NT2/D1 (cell line): ENCODE data around the gene OTUD3.
A peak's percentile ranks its signal among the peaks of the same experiment; 100 is the strongest.
"Not testable (repeated sequence)": the region's sequence is repeated elsewhere in the genome, so short reads cannot be mapped to it uniquely, and the experiment has no call there.

Source experiments
- DNase-seq: peaks from one replicate; pipeline ENCODE4 v3.0.0-alpha.2; 2011; ENCODE audit warnings: low read depth, low spot score
- H3K27me3 ChIP-seq: 2 replicates; pipeline ENCODE4 v1.6.0; 2011; ENCODE audit warnings: mild to moderate bottlenecking; ENCODE audit not compliant: insufficient read length, insufficient read depth
- H3K36me3 ChIP-seq: 2 replicates; pipeline ENCODE4 v1.6.1; 2011; ENCODE audit warnings: mild to moderate bottlenecking, low read length, mixed read lengths; ENCODE audit not compliant: insufficient read depth, insufficient read length
- H3K4me1 ChIP-seq: 2 replicates; pipeline ENCODE4 v1.5.1; 2011; ENCODE audit not compliant: insufficient read depth, insufficient read length
- H3K4me3 ChIP-seq: 2 replicates; pipeline ENCODE4 v1.5.1; 2011; ENCODE audit warnings: low read depth; ENCODE audit not compliant: insufficient read length
- H3K9ac ChIP-seq: 2 replicates; pipeline ENCODE4 v1.6.0; 2011; ENCODE audit warnings: low read depth; ENCODE audit not compliant: insufficient read length
- H3K9me3 ChIP-seq: 2 replicates; pipeline ENCODE4 v1.5.1; 2011; ENCODE audit warnings: mild to moderate bottlenecking, low read length; ENCODE audit not compliant: insufficient read depth
- SUZ12 ChIP-seq: IDR thresholded peaks from 2 replicates; pipeline ENCODE4 v1.6.1; 2011; ENCODE audit not compliant: insufficient read length, insufficient read depth; ENCODE audit errors: extremely low read depth
- YY1 ChIP-seq: IDR thresholded peaks from 2 replicates; pipeline ENCODE4 v1.6.1; 2011; ENCODE audit not compliant: insufficient read length, insufficient read depth
- ZNF274 ChIP-seq: IDR thresholded peaks from 2 replicates; pipeline ENCODE4 v1.6.1; 2011; ENCODE audit warnings: mild to moderate bottlenecking, low read depth, low read length

OTUD3 gene

GRCh38 chr1:19882111-19883071, at the start of gene OTUD3:
Gene OTUD3, plus strand, starts transcription at chr1:19882395. Its CDS starts 119 bp downstream, at chr1:19882514.
- DNase-seq = peak; percentile 91
- no peaks in the 10 kb centered on the region for H3K9me3 ChIP-seq
- peak; percentile 54 for TF ChIP-seq YY1
- TF ChIP-seq SUZ12 = no peak
- no peak for TF ChIP-seq ZNF274

GRCh38 chr1:19835578-19835977, 46.6 kb upstream of the OTUD3 start:
- H3K4me1 ChIP-seq = no peaks in the 10 kb centered on the region
- H3K9ac ChIP-seq = no peak overlapping the region
- no peak overlapping the region for H3K4me3 ChIP-seq
- H3K9me3 ChIP-seq = no peaks in the 10 kb centered on the region
- TF ChIP-seq YY1 = no peak
- TF ChIP-seq ZNF274 = no peak
- TF ChIP-seq SUZ12 = no peak
- H3K36me3 ChIP-seq = no peaks in the 10 kb centered on the region
- DNase-seq = no peak
- H3K27me3 ChIP-seq = no peaks in the 10 kb centered on the region

More at GRCh38 chr1:19882111-19883071, at the start of gene OTUD3:
- Histone ChIP-seq H3K27me3 (no peaks in the 10 kb centered on the region), H3K4me1 (peaks cover 6% of the 10 kb centered on the region), H3K36me3 (peaks cover 10% of the 10 kb centered on the region), H3K4me3 (peak within 1 kb of the TSS; percentile 81), H3K9ac (peak within 1 kb of the TSS; percentile 93)

GRCh38 chr1:19837866-19838265, 44.3 kb upstream of the OTUD3 start:
- H3K27me3 ChIP-seq = no peaks in the 10 kb centered on the region
- no peaks in the 10 kb centered on the region for H3K36me3 ChIP-seq
- no peaks in the 10 kb centered on the region for H3K4me1 ChIP-seq
- no peaks in the 10 kb centered on the region for H3K9me3 ChIP-seq
- no peak for TF ChIP-seq SUZ12
- no peak overlapping the region for H3K9ac ChIP-seq
- no peak overlapping the region for H3K4me3 ChIP-seq
- DNase-seq = no peak

GRCh38 chr1:19840228-19840627, 42.0 kb upstream of the OTUD3 start:
- Histone ChIP-seq H3K27me3 (no peaks in the 10 kb centered on the region), H3K36me3 (no peaks in the 10 kb centered on the region), H3K4me3 (no peak overlapping the region), H3K9me3 (no peaks in the 10 kb centered on the region), H3K4me1 (no peaks in the 10 kb centered on the region), H3K9ac (no peak overlapping the region)
- TF ChIP-seq YY1 = no peak
- no peak for TF ChIP-seq ZNF274
- no peak for TF ChIP-seq SUZ12
- no peak for DNase-seq

GRCh38 chr1:19844731-19845495, 37.3 kb upstream of the OTUD3 start:
- DNase-seq = no peak
- H3K4me1 ChIP-seq = no peaks in the 10 kb centered on the region
- H3K9me3 ChIP-seq = no peaks in the 10 kb centered on the region
- H3K36me3 ChIP-seq = no peaks in the 10 kb centered on the region
- TF ChIP-seq ZNF274 = no peak
- no peak for TF ChIP-seq YY1
- no peak for TF ChIP-seq SUZ12
- no peak overlapping the region for H3K9ac ChIP-seq
- no peaks in the 10 kb centered on the region for H3K27me3 ChIP-seq
- no peak overlapping the region for H3K4me3 ChIP-seq

GRCh38 chr1:19845555-19845954, 36.6 kb upstream of the OTUD3 start:
- Histone ChIP-seq H3K4me1 (no peaks in the 10 kb centered on the region), H3K9ac (no peak overlapping the region), H3K27me3 (no peaks in the 10 kb centered on the region), H3K4me3 (no peak overlapping the region), H3K36me3 (no peaks in the 10 kb centered on the region), H3K9me3 (no peaks in the 10 kb centered on the region)
- no peak for TF ChIP-seq SUZ12
- TF ChIP-seq YY1 = no peak
- TF ChIP-seq ZNF274 = no peak
- DNase-seq = no peak

GRCh38 chr1:19846338-19846737, 35.9 kb upstream of the OTUD3 start:
- no peak for TF ChIP-seq ZNF274
- no peak for TF ChIP-seq YY1
- no peak for TF ChIP-seq SUZ12
- Histone ChIP-seq H3K4me3 (no peak overlapping the region), H3K9ac (no peak overlapping the region), H3K36me3 (no peaks in the 10 kb centered on the region), H3K9me3 (no peaks in the 10 kb centered on the region), H3K4me1 (no peaks in the 10 kb centered on the region), H3K27me3 (no peaks in the 10 kb centered on the region)
- DNase-seq = no peak

- not testable (repeated sequence) for DNase-seq, H3K4me3 ChIP-seq, H3K9me3 ChIP-seq, H3K36me3 ChIP-seq, H3K9ac ChIP-seq, H3K27me3 ChIP-seq, H3K4me1 ChIP-seq
Observed at GRCh38 chr1:19847334-19847733, 34.9 kb upstream of the OTUD3 start.

- not testable (repeated sequence) for H3K27me3 ChIP-seq, H3K9me3 ChIP-seq, H3K36me3 ChIP-seq, H3K4me3 ChIP-seq, H3K4me1 ChIP-seq, H3K9ac ChIP-seq, DNase-seq
Observed at GRCh38 chr1:19849307-19849706, 32.9 kb upstream of the OTUD3 start.
